RPMI7951 (cell line): Measurements from ENCODE around the gene RPS6KA1. TPM values are rescaled to one million over a fixed set of nuclear protein-coding genes. Genes with fewer than 3 reads are reported as not detected.
A peak's percentile ranks its signal among the peaks of the same experiment; 100 is the strongest.

Source experiments
- DNase-seq: peaks from one replicate; pipeline ENCODE4 v3.0.0-alpha.2; 2012; ENCODE audit warnings: low read depth
- total RNA-seq: library from RNA; depleted of rRNA; stranded (reverse); fragments of >200 nt; shearing (Covaris generic); gene quantifications from 2 replicates; pipeline ENCODE4 v1.2.3, GENCODE V29; 2014

Gene RPS6KA1
- total RNA-seq, 1 experiment from 2014 or later = 33.6 TPM

DNA sequence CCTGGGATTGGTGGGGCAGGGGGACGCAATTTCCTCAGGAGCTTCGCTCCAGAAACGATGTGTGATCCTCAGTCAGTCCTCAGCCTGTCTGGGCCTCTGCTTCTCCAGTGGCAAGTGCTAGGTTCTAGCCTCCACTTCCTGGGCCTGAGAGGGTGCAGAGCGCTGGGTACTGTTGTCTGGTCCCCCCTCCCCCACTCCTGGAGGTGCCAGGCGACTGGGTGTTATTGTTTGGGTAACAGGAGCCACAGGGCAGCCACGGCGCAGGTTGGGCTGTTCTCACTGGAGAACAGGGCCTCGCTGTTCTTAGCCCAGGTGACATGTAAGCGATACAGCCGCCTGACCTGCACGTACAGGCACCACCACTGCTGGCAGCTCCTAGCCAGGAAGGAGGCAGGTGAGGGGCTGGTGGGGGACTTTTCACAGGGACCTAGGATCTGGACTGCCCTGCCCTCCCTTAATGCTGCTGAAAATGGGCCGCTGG lies 2.1 kb downstream of the RPS6KA1 start:
- no peak for DNase-seq

DNA sequence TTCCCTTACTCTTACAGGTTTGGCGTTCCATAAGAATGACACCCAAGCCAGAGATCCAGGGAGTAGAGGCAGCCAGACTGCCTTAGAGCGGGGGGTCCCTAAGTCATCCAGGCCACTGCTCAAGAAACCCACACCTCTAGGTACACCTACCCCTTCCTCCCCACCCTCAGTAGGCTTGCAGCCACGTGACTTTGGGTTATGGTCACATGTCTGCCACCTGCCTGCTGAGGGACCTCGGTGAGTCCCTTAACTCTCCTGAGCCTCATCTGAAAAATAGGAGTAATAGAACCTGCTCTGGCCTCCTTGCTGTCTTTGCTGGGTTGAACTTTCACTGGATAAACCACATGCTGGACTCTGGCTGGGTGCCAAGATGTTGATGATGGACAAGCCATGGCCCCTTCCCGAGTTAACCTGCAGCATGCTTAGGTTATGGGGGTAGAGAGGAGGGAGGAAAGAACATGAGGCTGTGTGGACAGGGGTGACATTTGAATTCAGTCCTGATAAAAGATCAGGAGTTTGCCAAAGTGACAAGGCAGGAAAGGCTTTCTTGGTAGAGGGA lies 4.5 kb downstream of the RPS6KA1 start:
- no peak for DNase-seq

DNA sequence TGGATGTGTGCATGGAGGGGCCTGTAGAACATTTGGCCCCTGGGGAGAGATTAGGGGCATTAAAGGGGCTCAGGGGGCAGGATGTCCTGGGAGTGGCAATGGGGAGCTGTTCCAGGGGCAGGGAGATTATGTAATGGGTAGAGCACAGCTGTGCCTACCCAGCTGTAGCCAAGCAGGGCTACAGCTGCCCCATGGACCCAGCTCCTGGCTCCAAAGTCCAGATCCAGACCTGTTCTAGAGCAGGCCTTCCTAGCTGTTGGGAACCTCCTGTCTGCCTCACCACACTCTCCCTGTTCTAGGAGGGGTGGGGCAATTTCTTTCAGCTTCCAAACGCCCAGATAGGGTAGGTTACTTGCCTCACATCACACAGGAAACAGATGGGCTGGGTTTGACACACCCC lies 5.6 kb downstream of the RPS6KA1 start:
- no peak for DNase-seq

- no peak for DNase-seq
These were observed 6.5 kb downstream of the RPS6KA1 start for GRCh38 chr1:26536081-26536480.

- DNase-seq = no peak
These were observed 7.0 kb downstream of the RPS6KA1 start for GRCh38 chr1:26536521-26536920.

DNA sequence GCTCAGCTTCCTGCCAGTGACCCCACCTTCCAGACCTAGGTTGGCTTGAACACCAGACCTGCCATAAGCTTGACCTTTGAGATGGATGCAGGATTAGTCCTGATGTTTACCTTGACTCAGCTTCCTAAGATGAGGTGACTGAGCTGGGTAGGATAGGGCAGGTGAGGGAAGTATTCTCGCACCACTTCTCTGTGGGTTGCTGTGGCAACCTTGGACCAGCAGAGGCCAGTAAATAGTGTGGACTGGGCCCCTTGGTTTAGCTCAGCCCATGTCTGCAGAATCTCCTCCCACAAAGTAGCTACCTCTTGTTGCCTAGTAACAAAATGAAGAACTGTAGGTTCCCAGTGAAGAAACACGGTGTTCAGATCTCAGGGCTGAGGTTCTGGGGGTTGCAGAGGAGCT lies 8.4 kb downstream of the RPS6KA1 start:
- peak; percentile 28 for DNase-seq

GRCh38 chr1:26538480-26539412 lies 9.2 kb downstream of the RPS6KA1 start:
- peak; percentile 55 for DNase-seq

DNA sequence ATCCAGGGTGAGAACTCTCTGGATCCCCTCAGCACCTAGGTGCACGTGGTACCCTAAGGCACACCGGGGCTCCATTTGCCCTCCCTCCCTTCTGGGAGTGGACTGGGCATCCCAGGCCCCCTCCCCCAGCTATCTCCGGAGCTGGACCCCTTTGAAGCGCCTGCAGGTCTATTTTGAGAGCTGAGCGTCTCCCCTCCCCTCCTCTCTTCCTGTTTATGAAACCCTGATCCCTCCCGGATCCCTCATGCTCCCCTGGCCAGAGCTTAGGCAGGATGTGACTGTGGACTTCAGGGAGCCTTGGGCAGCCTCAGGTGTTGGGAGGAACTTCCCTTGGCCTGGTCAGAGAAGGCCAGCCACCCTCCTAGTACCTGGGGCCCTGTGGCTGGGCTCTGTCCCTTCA lies 10.2 kb downstream of the RPS6KA1 start:
- DNase-seq = no peak

DNA sequence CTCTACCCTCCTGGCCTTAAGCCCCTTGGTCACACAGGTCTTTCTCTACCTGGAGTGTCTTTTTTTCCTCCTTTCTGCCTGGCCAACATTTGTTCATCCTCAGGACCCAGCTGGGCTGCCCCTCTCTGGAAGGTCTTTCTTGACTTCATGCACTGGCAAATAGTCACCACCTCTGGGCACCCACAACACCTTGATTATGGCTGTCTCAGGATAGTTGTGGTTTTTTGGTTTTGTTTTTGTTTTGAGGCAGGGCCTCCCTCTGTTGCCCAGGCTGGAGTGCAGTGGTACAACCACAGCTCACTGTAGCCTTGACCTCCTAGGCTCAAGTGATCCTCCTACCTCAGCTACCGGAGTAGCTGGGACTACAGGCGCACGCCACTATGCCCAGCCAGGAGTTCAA lies 10.8 kb downstream of the RPS6KA1 start:
- DNase-seq = no peak

DNA sequence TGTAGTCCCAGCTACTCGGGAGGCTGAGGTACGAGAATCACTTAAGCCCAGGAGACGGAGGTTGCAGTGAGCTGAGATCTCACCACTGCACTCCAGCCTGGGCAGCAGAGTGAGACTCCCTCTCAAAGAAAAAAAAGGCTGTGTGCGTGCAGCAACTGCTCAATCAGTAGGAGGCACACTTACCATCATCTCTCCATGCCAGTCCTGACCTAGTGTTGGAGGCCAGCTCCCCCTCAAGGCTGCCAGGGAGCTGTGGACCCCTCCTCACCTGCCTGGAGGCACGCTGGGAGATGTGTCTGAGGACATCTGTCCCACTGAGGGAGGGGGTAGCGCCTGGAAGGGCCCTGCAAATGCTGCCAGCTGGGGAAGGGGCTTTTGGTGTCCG lies 11.9 kb downstream of the RPS6KA1 start:
- DNase-seq = no peak

DNA sequence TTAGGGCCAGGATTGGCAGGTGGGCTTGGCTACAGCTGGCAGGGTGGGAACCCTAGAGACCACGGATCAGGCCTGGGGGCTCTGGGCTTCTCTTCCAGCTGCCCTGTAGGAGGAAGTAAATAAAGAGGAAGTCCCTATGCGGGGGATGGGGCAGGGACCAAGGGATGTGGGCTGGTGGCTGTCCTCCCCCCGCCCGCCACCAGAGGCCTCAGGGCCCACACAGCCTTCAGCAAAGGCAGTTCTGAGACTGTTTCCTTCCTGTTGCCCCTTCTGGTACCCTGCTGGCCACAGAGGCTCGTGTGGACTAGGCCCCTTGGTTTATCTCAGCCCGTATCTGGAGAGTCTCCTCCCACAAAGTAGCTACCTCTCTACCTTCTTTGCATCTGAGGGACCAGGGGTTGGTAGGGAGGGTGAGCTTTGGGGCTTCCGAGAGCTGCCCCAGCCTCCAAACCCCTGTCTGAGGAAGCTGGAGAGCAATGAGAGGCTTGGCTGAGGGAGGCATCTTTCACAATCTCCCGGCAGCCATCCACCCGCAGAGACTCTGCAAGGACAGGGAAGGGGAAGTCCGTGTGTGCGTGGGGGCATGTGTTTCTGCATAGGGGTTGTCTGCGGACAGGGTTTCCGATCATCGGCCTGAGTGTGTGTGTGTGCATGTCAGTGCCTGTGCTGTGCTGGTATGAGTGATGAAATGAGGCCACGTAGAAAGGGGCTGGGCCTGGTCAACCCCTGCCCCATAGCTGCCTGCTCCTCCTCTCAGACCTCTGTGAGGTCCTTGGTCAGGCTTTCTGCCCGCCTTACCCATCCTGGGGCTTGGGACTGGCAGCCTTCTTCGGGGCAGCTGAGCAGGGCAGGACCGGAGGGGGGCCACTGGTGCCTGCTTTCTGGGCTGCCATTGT lies 12.5 kb downstream of the RPS6KA1 start:
- peak; percentile 41 for DNase-seq

GRCh38 chr1:26542771-26543451 lies 13.3 kb downstream of the RPS6KA1 start:
- DNase-seq = no peak

DNA sequence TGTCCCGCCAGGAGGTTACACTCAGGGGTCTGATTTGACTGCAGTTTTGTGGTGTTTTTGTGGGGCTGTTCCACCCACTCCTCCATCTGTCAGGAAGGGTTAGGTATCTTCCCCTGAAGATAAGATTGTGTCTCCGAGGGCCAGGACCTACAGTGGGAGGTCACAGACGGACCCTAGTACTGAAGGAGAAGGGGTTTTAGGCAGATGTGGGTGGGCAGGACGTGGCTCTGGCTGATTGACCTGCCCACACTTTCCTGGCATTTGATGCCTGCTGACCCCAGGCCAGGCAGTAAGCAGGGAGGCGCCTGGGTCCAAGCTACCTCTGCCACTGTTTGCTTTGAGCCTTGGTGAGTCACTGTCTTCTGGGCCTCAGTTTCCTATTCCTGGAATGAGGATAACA lies 13.9 kb downstream of the RPS6KA1 start:
- DNase-seq = no peak

GRCh38 chr1:26544126-26544525 lies 14.6 kb downstream of the RPS6KA1 start:
- DNase-seq = no peak

- DNase-seq = no peak
These were observed 16.4 kb downstream of the RPS6KA1 start for GRCh38 chr1:26545969-26546323.

DNA sequence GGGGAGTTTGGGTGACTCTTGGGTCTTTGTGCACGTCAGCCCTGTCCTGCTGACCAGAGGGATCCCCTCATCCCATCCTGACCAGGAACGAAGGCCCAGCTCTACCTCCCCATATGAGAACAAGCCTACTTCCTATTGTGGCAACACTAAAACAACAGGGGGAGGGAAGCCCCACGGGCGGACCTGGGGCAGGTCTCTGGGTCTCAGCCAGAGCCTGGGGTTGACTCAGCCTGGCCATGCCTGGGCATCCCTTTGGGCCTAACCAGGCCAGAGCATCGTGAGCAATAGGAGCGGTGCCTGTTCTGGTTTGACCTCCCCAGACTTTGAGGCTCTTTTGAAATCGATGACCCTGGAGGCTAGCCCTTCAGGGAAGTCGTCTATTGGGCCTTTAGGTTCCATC lies 16.8 kb downstream of the RPS6KA1 start:
- DNase-seq = no peak

DNA sequence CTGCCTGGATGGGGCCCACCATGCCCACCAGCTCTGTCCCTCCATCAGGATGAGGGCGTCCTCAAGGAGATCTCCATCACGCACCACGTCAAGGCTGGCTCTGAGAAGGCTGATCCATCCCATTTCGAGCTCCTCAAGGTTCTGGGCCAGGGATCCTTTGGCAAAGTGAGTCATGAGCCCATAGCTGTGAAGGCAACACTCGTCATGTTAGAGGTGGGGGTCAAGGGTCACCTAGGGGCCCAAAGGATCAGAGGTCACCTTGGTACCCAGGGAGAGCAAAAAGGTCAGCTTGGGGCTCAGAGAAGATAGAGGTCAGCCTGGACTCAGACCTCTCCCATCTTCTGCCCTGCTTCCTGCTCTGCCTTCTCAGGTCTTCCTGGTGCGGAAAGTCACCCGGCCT lies 17.3 kb downstream of the RPS6KA1 start:
- no peak for DNase-seq

DNA sequence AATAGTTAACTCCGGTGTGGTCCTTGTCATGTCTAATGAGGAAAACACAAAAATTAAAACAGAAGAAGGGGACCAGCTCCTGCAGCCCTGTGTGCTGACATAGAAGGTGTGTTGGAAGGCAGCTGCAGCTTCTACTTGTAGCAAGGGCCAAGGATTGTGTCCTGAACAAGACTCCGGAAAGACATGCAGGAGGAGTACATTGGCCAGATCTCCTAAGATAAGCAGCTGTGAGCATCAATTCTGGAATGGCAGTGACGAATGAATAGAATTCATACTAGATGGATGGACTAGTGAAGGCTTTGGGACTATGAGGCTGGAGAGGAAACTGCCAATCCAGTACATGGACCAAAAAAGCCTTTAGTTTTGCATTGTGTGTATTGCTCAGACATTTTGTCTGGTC lies 19.3 kb downstream of the RPS6KA1 start:
- DNase-seq = no peak

GRCh38 chr1:26550946-26551345 lies 21.4 kb downstream of the RPS6KA1 start:
- DNase-seq = no peak

- no peak for DNase-seq
These were observed 23.2 kb downstream of the RPS6KA1 start for GRCh38 chr1:26552720-26553119.

- DNase-seq = peak; percentile 32
These were observed 24.6 kb downstream of the RPS6KA1 start for GRCh38 chr1:26553942-26554682.
